Suppressor macrophage (primary cell): ENCODE data around the gene IKZF1.
A peak's percentile ranks its signal among the peaks of the same experiment; 100 is the strongest.

Experiments used
- DNase-seq, 4 experiments: peaks; one replicate each; pipeline ENCODE4 v3.0.0-alpha.2; 2020 to 2022

The IKZF1 gene

DNA sequence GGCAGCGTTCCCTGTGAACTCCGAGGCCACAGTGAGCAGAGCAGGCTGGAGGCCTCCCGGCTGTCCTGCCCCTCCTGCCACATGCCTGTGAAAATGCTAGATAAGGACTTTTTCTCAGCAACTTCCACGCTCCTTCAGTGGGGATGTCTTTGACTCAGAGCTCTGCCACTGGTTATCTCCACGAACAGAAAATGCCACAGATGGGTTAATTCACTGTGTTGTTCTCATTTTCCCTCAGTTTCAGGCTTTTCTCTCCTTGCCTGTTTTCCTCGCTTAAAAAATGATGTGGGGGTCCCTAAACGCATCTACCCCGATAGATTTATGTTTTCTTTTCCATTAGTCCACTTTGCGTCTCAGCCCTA lies 51.3 kb downstream of the IKZF1 start:
- DNase-seq = peak; percentile 73 to 86 (median 82)

DNA sequence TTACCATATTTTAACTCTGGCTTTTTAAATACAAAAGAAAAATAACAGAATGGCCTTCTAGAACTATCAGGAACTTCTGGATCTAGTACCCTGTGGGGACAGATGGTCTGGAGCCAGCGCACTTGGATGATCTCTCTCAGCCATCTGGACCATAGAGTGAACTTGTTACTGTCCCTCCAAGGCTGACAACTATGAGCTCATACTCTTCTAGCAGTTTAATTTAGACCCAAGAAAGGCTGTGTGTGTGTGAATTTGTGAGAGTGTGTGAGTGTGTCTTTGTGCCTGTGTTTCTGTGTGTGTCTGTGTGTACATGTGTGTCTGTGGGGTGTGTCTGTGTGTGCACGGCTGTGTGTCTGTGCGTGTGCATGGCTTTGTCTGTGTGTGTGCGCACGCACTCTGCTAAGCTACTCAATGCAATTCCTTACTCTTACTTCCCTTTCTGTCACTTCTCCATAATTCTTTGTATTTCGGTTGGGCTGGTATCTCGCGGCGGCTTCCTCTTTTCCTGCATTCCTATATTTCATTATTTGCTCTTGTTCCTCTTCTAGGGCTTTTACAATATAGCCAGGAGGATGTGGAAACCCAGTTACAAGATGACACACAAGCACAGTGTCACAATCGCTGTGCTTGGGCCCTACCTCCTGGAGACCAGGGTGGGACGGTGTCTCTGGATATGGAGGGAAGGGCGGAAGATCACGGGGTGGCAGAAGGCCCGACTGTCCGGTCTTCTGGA lies 51.9 kb downstream of the IKZF1 start:
- peak; percentile 89 to 97 (median 94) for DNase-seq

GRCh38 chr7:50356945-50357268 lies 52.4 kb downstream of the IKZF1 start:
- no peak for DNase-seq

DNA sequence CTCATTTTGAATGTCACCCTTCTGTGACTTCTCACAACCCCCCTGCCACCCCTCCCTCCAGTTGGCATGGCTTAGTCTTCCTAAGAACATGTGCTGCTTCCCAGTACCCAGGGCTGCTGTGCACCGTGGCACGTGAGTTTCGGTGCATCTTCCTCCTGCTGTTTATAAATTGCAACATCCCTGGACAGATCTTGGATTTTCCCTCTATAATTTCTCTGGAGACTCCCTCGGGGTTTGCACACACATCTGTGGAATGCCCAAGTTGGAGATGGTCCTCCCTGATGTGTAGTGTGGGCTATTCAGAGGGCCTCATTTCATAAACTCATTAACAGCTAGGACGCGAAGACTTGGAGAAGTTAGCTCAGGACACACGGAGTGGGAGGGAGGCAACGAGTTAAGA lies 52.9 kb downstream of the IKZF1 start:
- DNase-seq = peak; percentile 34 to 59 (median 40)

DNA sequence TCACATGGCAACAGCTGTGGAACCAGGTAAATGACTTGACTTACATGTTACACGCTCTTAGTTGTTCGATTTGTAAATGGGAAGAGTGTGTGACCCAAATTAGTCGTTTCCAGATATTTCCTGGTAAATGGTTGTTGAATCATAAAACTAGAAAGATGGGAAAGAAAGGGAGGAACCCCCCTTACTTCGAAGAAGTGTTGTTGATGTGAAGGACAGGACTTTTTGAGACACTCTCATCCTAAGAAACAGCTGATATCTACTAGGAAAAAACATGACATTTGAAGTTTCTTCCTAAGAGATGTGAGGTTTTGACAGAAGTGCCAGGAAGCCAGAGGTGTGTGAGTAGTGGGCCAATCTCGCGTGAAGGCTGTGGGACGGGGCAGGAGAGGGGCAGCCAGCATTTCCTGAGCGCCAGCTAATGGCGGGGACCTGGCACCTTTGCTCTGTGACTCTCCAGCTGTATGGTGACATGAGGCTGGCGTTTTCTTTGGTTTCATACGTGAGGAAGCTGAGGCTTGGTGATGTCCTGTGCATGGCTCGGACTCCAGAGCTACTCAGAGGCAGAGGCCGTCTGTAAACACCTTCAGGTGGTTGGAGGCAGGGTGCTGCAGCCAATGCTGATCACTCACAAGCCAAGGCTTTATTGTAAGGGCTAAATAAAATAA lies 53.7 kb downstream of the IKZF1 start:
- no peak for DNase-seq

- no peak for DNase-seq
Observed at GRCh38 chr7:50358779-50359178, 54.3 kb downstream of the IKZF1 start.

GRCh38 chr7:50359258-50359994 lies 54.9 kb downstream of the IKZF1 start:
- no peak for DNase-seq

DNA sequence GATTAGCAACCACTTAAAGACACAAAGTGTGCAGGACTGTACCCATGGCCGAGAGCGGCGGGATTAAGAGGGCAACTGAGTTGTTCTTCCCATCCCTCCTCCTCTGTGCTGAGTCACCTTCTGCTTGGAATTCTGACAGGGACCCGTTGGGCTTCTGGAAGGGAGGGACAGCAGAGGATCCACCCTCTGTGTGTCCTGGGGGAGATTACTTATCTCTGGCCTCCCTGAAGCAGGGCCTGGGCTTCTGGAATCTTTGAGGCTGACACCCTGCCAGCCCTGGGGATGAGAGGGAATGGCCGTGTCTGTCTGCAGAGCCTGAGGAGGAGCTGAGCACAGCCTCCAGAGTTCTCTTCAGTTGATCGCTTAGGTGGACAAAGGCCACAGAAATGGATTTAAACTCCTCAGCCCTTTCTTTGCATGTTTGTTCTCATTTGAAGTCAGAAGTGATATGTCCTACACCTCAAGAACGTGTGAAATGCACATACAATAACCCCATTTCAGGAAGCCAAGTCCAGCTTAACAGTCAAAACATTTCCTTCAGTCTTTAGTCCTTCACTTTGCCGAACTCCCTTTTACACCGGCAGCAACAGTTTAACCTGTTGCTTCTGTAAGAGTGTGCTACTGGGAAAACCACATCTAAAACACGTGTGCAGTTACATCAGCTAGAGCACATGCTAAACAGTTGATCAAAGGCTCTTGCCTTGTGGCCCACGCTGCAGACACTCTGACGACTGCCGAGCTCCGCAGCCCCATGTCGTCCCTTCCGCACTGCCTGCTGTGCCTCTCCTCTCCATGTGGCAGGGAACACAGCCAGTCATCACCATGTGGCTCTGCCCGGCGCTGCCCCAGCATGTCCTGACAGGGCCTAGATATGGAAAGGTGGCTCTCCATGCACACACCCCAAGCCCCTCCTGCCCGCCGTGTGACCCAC lies 55.7 kb downstream of the IKZF1 start:
- DNase-seq = no peak

GRCh38 chr7:50362142-50362541 lies 57.6 kb downstream of the IKZF1 start:
- DNase-seq = no peak

DNA sequence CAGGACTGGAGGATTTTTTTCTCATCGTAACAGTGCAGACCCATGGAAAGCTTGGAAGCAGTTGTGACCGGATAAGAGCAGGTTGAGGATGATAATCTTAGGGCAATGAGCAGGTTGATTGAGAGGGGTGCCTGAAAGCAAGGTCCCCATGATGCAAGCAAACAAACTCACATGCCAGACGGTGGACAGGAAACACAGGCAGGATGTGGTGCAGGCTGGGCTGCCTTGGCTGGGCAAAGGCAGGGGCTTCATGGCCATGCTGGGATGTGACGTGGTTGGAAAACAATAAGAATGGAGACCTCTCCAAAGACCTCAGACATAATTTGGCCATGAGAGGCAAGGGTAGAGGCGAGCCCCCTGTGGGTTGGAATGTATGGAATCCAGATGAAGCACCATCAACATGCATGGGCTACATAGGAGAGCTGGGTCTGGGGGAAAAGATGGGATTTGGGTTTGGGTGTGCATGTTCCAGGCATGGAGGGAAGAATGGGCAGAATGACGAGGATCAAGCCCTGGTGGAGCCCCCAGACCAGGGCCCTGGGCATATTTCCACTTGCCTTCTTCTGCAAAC lies 58.3 kb downstream of the IKZF1 start:
- DNase-seq = no peak

- no peak for DNase-seq
Observed at GRCh38 chr7:50363327-50364060, 59.0 kb downstream of the IKZF1 start.

GRCh38 chr7:50364645-50365044 lies 60.1 kb downstream of the IKZF1 start:
- no peak for DNase-seq

DNA sequence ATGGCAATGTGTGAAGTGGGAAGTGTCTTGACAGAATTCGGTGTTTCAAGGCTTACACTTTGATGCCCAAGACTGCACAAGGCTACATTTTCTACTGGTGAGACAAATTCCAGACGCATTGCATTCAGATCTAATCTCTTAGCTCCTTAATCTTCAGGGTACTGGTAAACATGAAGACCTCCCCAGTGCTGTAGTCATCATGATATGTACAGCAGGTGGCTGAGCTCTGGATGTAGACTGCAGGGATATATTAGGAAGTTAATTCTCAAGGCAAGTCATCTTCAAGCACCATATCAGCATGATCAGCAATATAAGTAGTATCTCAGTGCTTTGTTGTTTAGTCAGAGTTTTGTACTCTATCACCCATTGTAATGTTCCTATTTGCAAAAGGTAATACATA lies 61.8 kb downstream of the IKZF1 start:
- no peak for DNase-seq

DNA sequence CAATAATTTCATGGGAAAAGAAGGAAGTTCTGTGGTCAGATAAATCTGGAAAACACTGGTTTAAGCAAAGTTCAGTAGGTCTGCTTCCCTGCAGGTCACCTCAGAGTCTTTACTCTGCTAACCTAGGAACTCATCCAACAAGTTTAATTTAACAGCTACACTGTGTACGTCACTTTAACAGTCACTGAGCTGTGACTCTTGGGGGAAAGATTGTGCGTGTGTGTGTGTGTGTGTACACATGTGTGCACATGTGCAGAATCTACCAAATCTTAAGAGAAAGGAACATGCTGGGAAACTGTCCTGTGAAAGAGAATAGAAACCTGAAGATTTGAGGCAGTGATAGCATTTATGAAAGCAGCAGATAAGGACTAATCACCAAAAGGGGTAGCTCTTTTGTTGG lies 62.6 kb downstream of the IKZF1 start:
- DNase-seq = no peak

- DNase-seq = no peak
Observed at GRCh38 chr7:50367570-50367969, 63.1 kb downstream of the IKZF1 start.

DNA sequence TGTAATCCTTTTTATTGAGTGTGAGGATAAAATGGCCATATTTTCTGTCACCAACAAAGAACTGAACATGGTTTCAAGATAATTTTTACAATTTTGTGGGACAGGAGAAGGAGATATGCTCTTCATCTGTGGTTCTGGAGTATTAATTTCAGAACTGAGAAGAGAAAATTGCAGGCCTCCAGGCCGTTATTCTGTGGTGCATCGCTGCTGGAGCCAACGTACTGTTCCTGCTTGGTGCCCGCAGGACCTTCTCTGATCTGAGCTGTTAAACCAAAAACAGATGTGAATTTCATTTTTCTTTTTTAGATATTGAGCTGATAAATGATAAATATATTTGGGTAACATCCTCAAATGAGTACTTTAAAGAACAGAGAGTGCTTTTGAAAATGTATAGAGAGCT lies 63.9 kb downstream of the IKZF1 start:
- DNase-seq = no peak

GRCh38 chr7:50369143-50370026 lies 64.9 kb downstream of the IKZF1 start:
- peak; percentile 64 to 80 (median 72) for DNase-seq

- DNase-seq = no peak
Observed at GRCh38 chr7:50370884-50371283, 66.4 kb downstream of the IKZF1 start.

GRCh38 chr7:50371551-50372021 lies 67.1 kb downstream of the IKZF1 start:
- no peak for DNase-seq

DNA sequence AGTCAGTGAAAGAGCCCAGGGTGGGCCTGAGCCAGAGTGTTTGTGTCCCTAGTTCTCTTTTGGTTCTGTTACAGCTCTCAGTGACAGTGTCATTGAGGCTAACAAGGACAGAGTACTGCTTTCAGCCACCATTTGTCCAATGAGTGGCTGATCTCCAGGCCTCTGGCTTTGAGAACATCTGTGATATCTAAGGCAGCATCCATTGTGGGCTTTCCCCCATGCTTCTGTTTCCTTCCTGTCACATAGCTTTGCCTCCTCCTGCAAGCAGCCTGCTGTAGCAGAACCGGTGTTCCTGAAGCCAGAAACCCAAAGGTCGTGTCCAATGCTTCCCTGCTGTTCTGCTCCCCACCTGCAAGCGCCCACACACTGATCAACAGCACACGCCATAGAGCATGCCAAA lies 68.4 kb downstream of the IKZF1 start:
- DNase-seq = no peak
